HepG2 (cell line): Measurements from ENCODE around the gene UGT1A8.

ENCODE experiments used
- ATF3 ChIP-seq: sonication (generic); formaldehyde crosslinking; IDR thresholded peaks from 2 replicates; pipeline ENCODE4 v1.4.0; 2020; ENCODE audit warnings: missing genetic modification reagents
- CAMTA2 ChIP-seq: sonication (generic); formaldehyde crosslinking; IDR thresholded peaks from 2 replicates; pipeline ENCODE4 v1.4.0; 2020; ENCODE audit warnings: mild to moderate bottlenecking, missing genetic modification reagents, borderline replicate concordance
- CTCF ChIP-seq: sonication (generic); formaldehyde crosslinking; IDR thresholded peaks from 2 replicates; pipeline ENCODE4 v1.5.0; 2020; ENCODE audit warnings: mild to moderate bottlenecking, missing genetic modification reagents, moderate library complexity
- ELF1 ChIP-seq: sonication (generic); formaldehyde crosslinking; IDR thresholded peaks from 2 replicates; pipeline ENCODE4 v1.4.0; 2020; ENCODE audit warnings: missing genetic modification reagents
- HNF1B ChIP-seq: sonication (generic); formaldehyde crosslinking; IDR thresholded peaks from 2 replicates; pipeline ENCODE4 v1.5.1; 2020; ENCODE audit warnings: mild to moderate bottlenecking, moderate library complexity, missing genetic modification reagents
- MAX ChIP-seq: IDR thresholded peaks from 2 replicates; pipeline ENCODE4 v1.6.1; 2012; ENCODE audit warnings: inconsistent platforms
- MTA3 ChIP-seq: sonication (generic); formaldehyde crosslinking; IDR thresholded peaks from 2 replicates; pipeline ENCODE4 v1.4.0; 2020; ENCODE audit warnings: missing genetic modification reagents
- POLR2A ChIP-seq, 2 experiments: IDR thresholded peaks; 2 replicates each; pipeline ENCODE4 v1.6.1; 2011; ENCODE audit warnings: low read depth in 2 of 2, low read length in 2 of 2, mild to moderate bottlenecking in 1 of 2, moderate library complexity in 1 of 2; ENCODE audit not compliant: insufficient read depth in 1 of 2
- RAD21 ChIP-seq: fragments of 450-650 bp; formaldehyde crosslinking; IDR thresholded peaks from 2 replicates; pipeline ENCODE4 v1.5.0; 2020; ENCODE audit warnings: mild to moderate bottlenecking
- RBFOX2 ChIP-seq: fragments of 200-400 bp; formaldehyde crosslinking; IDR thresholded peaks from 2 replicates; pipeline ENCODE4 v1.6.1; 2017; ENCODE audit warnings: low read depth, mild to moderate bottlenecking, low read length
- SALL1 ChIP-seq: sonication (generic); formaldehyde crosslinking; IDR thresholded peaks from 2 replicates; pipeline ENCODE4 v1.8.0; 2022; ENCODE audit warnings: mild to moderate bottlenecking, missing genetic modification reagents
- THAP7 ChIP-seq: sonication (generic); formaldehyde crosslinking; IDR thresholded peaks from 2 replicates; pipeline ENCODE4 v1.8.1; 2023; ENCODE audit warnings: mild to moderate bottlenecking, missing genetic modification reagents
- YY1 ChIP-seq: IDR thresholded peaks from 2 replicates; pipeline ENCODE4 v1.6.1; 2011; ENCODE audit warnings: low read length, low read depth, moderate library complexity, mild to moderate bottlenecking; ENCODE audit not compliant: insufficient read depth, insufficient replicate concordance

GRCh38 chr2:233780771-233781170, 163.3 kb downstream of the UGT1A8 start:
- TF ChIP-seq SALL1, result no peak
- TF ChIP-seq ATF3 (CRISPR knock-in tag), result no peak
- no peak for TF ChIP-seq CTCF (CRISPR knock-in tag)
- TF ChIP-seq CAMTA2 (CRISPR knock-in tag), result no peak
- TF ChIP-seq YY1, result no peak
- no peak for TF ChIP-seq POLR2A (IDR thresholded peaks at IDR 0.05; ENCODE audit: insufficient read depth in 1 of 2, low read depth in 2 of 2, low read length in 2 of 2)
- TF ChIP-seq THAP7 (CRISPR knock-in tag), result no peak
- TF ChIP-seq RBFOX2, result no peak
- no peak for TF ChIP-seq HNF1B (CRISPR knock-in tag)
- TF ChIP-seq RAD21 (CRISPR knock-in tag), result no peak
- TF ChIP-seq MTA3 (CRISPR knock-in tag), result no peak
- TF ChIP-seq MAX, result no peak
- no peak for TF ChIP-seq ELF1
